Heart right ventricle (tissue), 16 donors: Measurements from ENCODE around the gene PAK4. TPM values are rescaled to one million over a fixed set of nuclear protein-coding genes. Genes with fewer than 3 reads are reported as not detected.
A peak's percentile ranks its signal among the peaks of the same experiment; 100 is the strongest.

Source experiments
- ATAC-seq, 8 donors: fragments of 200-7000 bp; cut with Tn5 transposase; one replicate each; pipeline ENCODE4 v1.9.1; 2020; ENCODE audit warnings: mild to moderate bottlenecking in 8 of 8, moderate library complexity in 8 of 8, moderate number of reproducible peaks in 1 of 8
- DNase-seq, 2 donors: peaks; one replicate each; pipeline ENCODE4 v3.0.0-alpha.2; 2020
- H3K27ac ChIP-seq, 10 donors: fragments of 200-600 bp; sonication (generic) in 2 of 10; one replicate each; pipeline versions ENCODE4 v1.5.0 to v1.8.0; 2020 to 2022; ENCODE audit warnings: mild to moderate bottlenecking in 3 of 10
- H3K27me3 ChIP-seq, 7 donors: fragments of 200-600 bp; one replicate each; pipeline ENCODE4 v1.8.0; 2021 to 2022; ENCODE audit warnings: mild to moderate bottlenecking in 2 of 7
- H3K36me3 ChIP-seq, 9 donors: fragments of 200-600 bp; sonication (generic) in 1 of 9; one replicate each; pipeline versions ENCODE4 v1.5.0 to v1.8.0; 2020 to 2022; ENCODE audit warnings: mild to moderate bottlenecking in 2 of 9
- H3K4me1 ChIP-seq, 9 donors: fragments of 200-600 bp; sonication (generic) in 1 of 9; one replicate each; pipeline versions ENCODE4 v1.5.0 to v1.8.0; 2020 to 2022; ENCODE audit warnings: mild to moderate bottlenecking in 4 of 9
- H3K4me3 ChIP-seq, 10 donors: fragments of 200-600 bp; sonication (generic) in 2 of 10; one replicate each; pipeline versions ENCODE4 v1.5.0 to v1.8.0; 2020 to 2022; ENCODE audit warnings: mild to moderate bottlenecking in 7 of 10, moderate library complexity in 2 of 10
- H3K9me3 ChIP-seq, 11 donors: fragments of 200-600 bp in 10 of 11; sonication (generic) in 2 of 11; one replicate each; pipeline versions ENCODE4 v1.5.0 to v1.8.0; 2013 to 2022; ENCODE audit warnings: mild to moderate bottlenecking in 2 of 11, control low read depth in 1 of 11, moderate library complexity in 1 of 11
- CTCF ChIP-seq, 9 donors: fragments of 200-600 bp; sonication (generic) in 2 of 9; IDR thresholded peaks; one replicate each; pipeline versions ENCODE4 v1.5.0 to v1.8.0; 2021 to 2022; ENCODE audit warnings: antibody characterized with exemption in 9 of 9, mild to moderate bottlenecking in 5 of 9, moderate library complexity in 1 of 9
- WGBS, 2 donors: extraction: QIAGEN DNeasy Blood & Tissue Kit; methylation state at CpG; one replicate each; pipeline ENCODE4 v1.1.7; 2013; ENCODE audit warnings: inconsistent platforms in 1 of 2; 5-methylcytosine and 5-hydroxymethylcytosine counted together
- intact Hi-C, 10 donors: fragments of 100-400 bp; cut with DNase I; formaldehyde crosslinking; loops; one replicate each; pipeline versions ENCODE4 v1.11.1 to v1.14.2; 2022
- polyA plus RNA-seq, 2 donors: library from polyadenylated mRNA; stranded (reverse); fragments of 200-250 nt; gene quantifications; one replicate each; pipeline ENCODE4 v1.2.3, GENCODE V29; 2013
- total RNA-seq, 10 donors: library from RNA; stranded (reverse); fragmentation: NEBNext Ultra II Directional in 3 of 10; extraction: Animal tissue kit (Norgen Biotek cat#: 25700) in 3 of 10; gene quantifications; one replicate each; pipeline versions ENCODE4 v1.2.1 to v1.2.4, GENCODE V29; 2021 to 2023
- donor health status: Arrhythmogenic right ventricular cardiomyopathy.
- donor health status: ischemic (EF 13 %, LVEDD 7.1; RV severe dilation, severe dysfunction).
- donor health status: healthy with polysubstance abuse.
- donor health status: DM: no; HTN: yes; CAD: no.
- donor health status: DM: no; HTN: no; CAD: no.
- donor health status: ischemic (EF 25% LVEDD 6.9; RV normal size, moderate dysfunction).
- donor health status: ischemic (EF 25% LVEDD 5.7; RV mildly dilated, moderate dysfunction).
- donor health status: healthy.
- donor health status: DM: yes; HTN: yes; CAD: no.
- donor health status: Ischemic cardiomyopathy.
- donor health status: ischemic (EF 35%, LVEDD 5.7; RV mildly dilated, moderate dysfunction).
- donor health status: nonischemic (EF 11% LVEDD 7.7; RV severe dilation, severe dysfunction).
- donor health status: DM: yes; HTN: yes; CAD: no.
- donor health status: PGD.
- donor health status: ischemic (EF 29% LVEDD 5.4; RV normal size, mild dysfunction).
- donor health status: nonischemic (EF 23%, LVEDD 6.1; RV moderate dilation, normal function).

PAK4 gene
- total and polyA plus RNA-seq, 12 donors, result 8.6 to 22.4 (median 16.1) TPM

- no peaks in the 10 kb centered on the region for H3K9me3 ChIP-seq
- H3K36me3 ChIP-seq, result no peaks in the 10 kb centered on the region
- H3K4me1 ChIP-seq, result peaks cover 0 to 17% (median 7%) of the 10 kb centered on the region in 9 donors
- ATAC-seq, result no peak
- no peak for DNase-seq
- H3K4me3 ChIP-seq, result no peak overlapping the region
- intact Hi-C loops, result loop anchor here in 9 of 10 donors (2.0 to 10.0 kb wide), 6 partner anchors 67 to 415 kb away; partner anchors contain the start of genes EID2B (in 2 of the 9), NCCRP1 (in 1 of the 9) and PLEKHG2 (in 1 of the 9)
- WGBS, 2 donors, result 25 to 54% methylated on average over 1 of the region's 1 CpG
- no peak for TF ChIP-seq CTCF (IDR thresholded peaks at IDR 0.05)
- H3K27me3 ChIP-seq, result peaks cover 0 to 43% (median 22%) of the 10 kb centered on the region in 7 donors
- no peak overlapping the region for H3K27ac ChIP-seq
Observed at GRCh38 chr19:39119830-39120229, 5.8 kb upstream of the PAK4 start.

GRCh38 chr19:39122934-39123731, 2.5 kb upstream of the PAK4 start:
- TF ChIP-seq CTCF (IDR thresholded peaks at IDR 0.05), result no peak
- DNase-seq, result no peak
- intact Hi-C loops, result loop anchor here (1.0 to 10.0 kb wide), 9 partner anchors 64 to 412 kb away; partner anchors contain the start of genes EID2B (in 2 of the 10) and PLEKHG2 (in 1 of the 10)

GRCh38 chr19:39124136-39124764, 1.3 kb upstream of the PAK4 start:
- DNase-seq, result no peak
- peaks cover 0 to 26% (median 12%) of the 10 kb centered on the region in 7 donors for H3K27me3 ChIP-seq
- intact Hi-C loops, result loop anchor here in 8 of 10 donors (5.0 to 10.0 kb wide), 4 partner anchors 63 to 411 kb away; partner anchors contain the start of genes EID2B (in 2 of the 8) and PLEKHG2 (in 1 of the 8)
- H3K9me3 ChIP-seq, result no peaks in the 10 kb centered on the region
- peaks cover 0 to 50% (median 22%) of the 10 kb centered on the region in 9 donors for H3K4me1 ChIP-seq
- H3K4me3 ChIP-seq, result no peak overlapping the region
- no peak overlapping the region for H3K27ac ChIP-seq
- TF ChIP-seq CTCF (IDR thresholded peaks at IDR 0.05), result no peak
- WGBS, 2 donors, result 77 to 81% methylated on average over 7 of the region's 7 CpGs
- H3K36me3 ChIP-seq, result no peaks in the 10 kb centered on the region
- no peak for ATAC-seq

More at GRCh38 chr19:39122934-39123731, 2.5 kb upstream of the PAK4 start:
- WGBS, 2 donors, result 83 to 87% methylated on average over 18 of the region's 18 CpGs
- ATAC-seq, result no peak
- Histone ChIP-seq H3K4me3 (no peak overlapping the region), H3K36me3 (no peaks in the 10 kb centered on the region), H3K27me3 (peaks cover 0 to 32% (median 12%) of the 10 kb centered on the region in 7 donors), H3K4me1 (peaks cover 0 to 43% (median 20%) of the 10 kb centered on the region in 9 donors), H3K9me3 (no peaks in the 10 kb centered on the region), H3K27ac (no peak overlapping the region)

- no peak for TF ChIP-seq CTCF (IDR thresholded peaks at IDR 0.05)
- H3K4me3 ChIP-seq, result peak overlapping the region; percentile 45 to 85 (median 80)
- 41 to 42% methylated on average over 7 of the region's 7 CpGs for WGBS, 2 donors
- DNase-seq, result no peak
- H3K4me1 ChIP-seq, result peaks cover 0 to 55% (median 26%) of the 10 kb centered on the region in 9 donors
- ATAC-seq, result no peak
- intact Hi-C loops, result loop anchor here in 5 of 10 donors (5.0 to 10.0 kb wide), 3 partner anchors 217 to 410 kb away; partner anchors contain the start of genes EID2B (in 2 of the 5), SAMD4B (in 2 of the 5) and PLEKHG2 (in 1 of the 5)
- H3K27me3 ChIP-seq, result peaks cover 0 to 17% (median 10%) of the 10 kb centered on the region in 7 donors
- no peaks in the 10 kb centered on the region for H3K9me3 ChIP-seq
- no peaks in the 10 kb centered on the region for H3K36me3 ChIP-seq
- H3K27ac ChIP-seq, result peak overlapping the region in 8 of 10 donors; percentile 50 to 89 (median 82)
Observed at GRCh38 chr19:39125199-39125553, 410 bp upstream of the PAK4 start.
